LNCAP (cell line): Measurements from ENCODE around the gene IGF1.

Experiments
- CTCF ChIP-seq: fragments of 450-650 bp; IDR thresholded peaks from 2 replicates; pipeline ENCODE4 v1.5.1; 2017; ENCODE audit warnings: mild to moderate bottlenecking

Gene IGF1

GRCh38 chr12:102480406-102480805 lies at the start of gene IGF1:
TSS of gene IGF1 (minus strand) at chr12:102480563. CDS start at chr12:102480381, 182 bp downstream.
- TF ChIP-seq CTCF = no peak

- TF ChIP-seq CTCF = no peak
Observed at GRCh38 chr12:102528111-102528510, 47.7 kb upstream of the IGF1 start.

- no peak for TF ChIP-seq CTCF
Observed at GRCh38 chr12:102527171-102527720, 46.9 kb upstream of the IGF1 start.

- TF ChIP-seq CTCF = no peak
Observed at GRCh38 chr12:102526656-102527055, 46.3 kb upstream of the IGF1 start.

GRCh38 chr12:102522768-102523167 lies 42.4 kb upstream of the IGF1 start:
- TF ChIP-seq CTCF = no peak

GRCh38 chr12:102521662-102522277 lies 41.4 kb upstream of the IGF1 start:
- no peak for TF ChIP-seq CTCF

- no peak for TF ChIP-seq CTCF
Observed at GRCh38 chr12:102518871-102519270, 38.5 kb upstream of the IGF1 start.

GRCh38 chr12:102514696-102515095 lies 34.3 kb upstream of the IGF1 start:
- no peak for TF ChIP-seq CTCF
